ENCODE measurements around the gene KCNH6.

Gene KCNH6

GRCh38 chr17:63558441-63558840 is 35.3 kb downstream of the KCNH6 start:
- DNase-seq: no peak

GRCh38 chr17:63561819-63562218 is 38.7 kb downstream of the KCNH6 start:
- DNase-seq: no peak

- no peak for DNase-seq
Measured at GRCh38 chr17:63563339-63563738, 40.2 kb downstream of the KCNH6 start.

GRCh38 chr17:63564562-63564961 is 41.4 kb downstream of the KCNH6 start:
- no peak for DNase-seq

GRCh38 chr17:63567229-63567628 is 44.1 kb downstream of the KCNH6 start:
- no peak for DNase-seq

GRCh38 chr17:63568563-63568962 is 45.4 kb downstream of the KCNH6 start:
- no peak for DNase-seq

GRCh38 chr17:63571632-63572310 is 48.6 kb downstream of the KCNH6 start:
- DNase-seq: no peak

- DNase-seq: no peak
Measured at GRCh38 chr17:63573634-63574033, 50.5 kb downstream of the KCNH6 start.

- DNase-seq: no peak
Measured at GRCh38 chr17:63578027-63578768, 55.0 kb downstream of the KCNH6 start.

- no peak for DNase-seq
Measured at GRCh38 chr17:63578769-63579111, 55.6 kb downstream of the KCNH6 start.

- no peak for DNase-seq
Measured at GRCh38 chr17:63579633-63580032, 56.5 kb downstream of the KCNH6 start.

- DNase-seq: no peak
Measured at GRCh38 chr17:63587770-63588169, 64.6 kb downstream of the KCNH6 start.

GRCh38 chr17:63588797-63589196 is 65.6 kb downstream of the KCNH6 start:
- DNase-seq: no peak

- DNase-seq: no peak
Measured at GRCh38 chr17:63589646-63590045, 66.5 kb downstream of the KCNH6 start.

GRCh38 chr17:63592797-63593196 is 69.6 kb downstream of the KCNH6 start:
- no peak for DNase-seq

- no peak for DNase-seq
Measured at GRCh38 chr17:63595132-63595531, 72.0 kb downstream of the KCNH6 start.
